Activated naive CD4-positive, alpha-beta T cell treated with anti-CD3 and anti-CD28 coated beads, Interleukin-2, amount 50 U/mL, for 16 hours (primary cell): ENCODE measurements around the gene BCL11A.

ENCODE experiments used
- DNase-seq: peaks from one replicate; pipeline ENCODE4 v3.0.0-alpha.2; 2020

Gene BCL11A

GRCh38 chr2:60544062-60544461, 9.4 kb downstream of the BCL11A start:
- DNase-seq = no peak

DNA sequence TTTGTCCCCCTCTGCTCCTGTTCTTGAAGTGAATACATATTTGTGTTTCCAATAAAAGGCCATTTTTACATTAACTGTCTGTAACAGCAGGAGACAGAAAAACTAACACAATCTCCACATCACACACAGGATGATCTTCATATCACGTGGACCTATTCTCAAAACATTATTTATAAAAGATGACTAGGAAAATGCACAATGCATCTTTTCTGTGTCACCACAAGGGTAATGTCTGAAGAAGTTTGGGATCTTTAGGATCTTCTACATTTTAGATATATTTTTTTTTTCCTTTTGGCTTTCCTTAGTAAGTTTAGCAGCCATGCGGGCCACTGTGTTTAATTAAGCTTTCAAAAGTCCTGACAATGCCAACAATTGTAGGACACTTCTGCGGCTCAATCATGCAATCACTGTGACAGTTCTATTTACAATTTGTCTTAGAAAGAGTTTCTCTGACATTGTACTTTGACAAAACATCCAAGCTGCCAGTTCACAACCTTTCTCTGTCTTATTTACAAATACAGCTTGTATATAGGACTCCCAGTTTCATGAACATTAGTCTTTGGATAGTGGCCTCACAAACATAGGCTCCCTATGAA, 12.3 kb downstream of the BCL11A start:
- DNase-seq = no peak

GRCh38 chr2:60540074-60540473, 13.4 kb downstream of the BCL11A start:
- DNase-seq = no peak

GRCh38 chr2:60539140-60539539, 14.3 kb downstream of the BCL11A start:
- DNase-seq = no peak

GRCh38 chr2:60538101-60538500, 15.4 kb downstream of the BCL11A start:
- DNase-seq = no peak

DNA sequence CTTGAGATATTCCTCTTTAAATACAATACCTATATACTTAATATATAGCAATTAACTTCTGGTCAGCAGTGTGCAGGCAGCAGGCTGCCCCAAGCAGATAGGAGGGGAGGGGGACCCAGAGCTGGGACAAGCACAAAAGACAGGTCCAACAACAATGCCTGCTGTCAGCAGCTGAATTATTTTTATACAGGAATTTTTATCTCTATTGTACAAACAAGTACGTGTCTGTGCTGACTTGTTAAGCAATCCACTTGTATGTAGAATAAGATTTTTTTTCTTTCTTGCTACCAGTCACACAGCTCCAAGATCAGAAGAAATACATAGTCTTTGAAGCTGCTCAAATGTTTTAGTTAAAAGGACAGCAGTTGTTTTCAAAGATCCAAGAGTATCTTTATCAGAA, 16.7 kb downstream of the BCL11A start:
- no peak for DNase-seq

- DNase-seq = no peak
Observed at GRCh38 chr2:60535685-60536312, 17.7 kb downstream of the BCL11A start.

GRCh38 chr2:60534892-60535684, 18.4 kb downstream of the BCL11A start:
- DNase-seq = no peak

GRCh38 chr2:60534052-60534685, 19.3 kb downstream of the BCL11A start:
- no peak for DNase-seq

DNA sequence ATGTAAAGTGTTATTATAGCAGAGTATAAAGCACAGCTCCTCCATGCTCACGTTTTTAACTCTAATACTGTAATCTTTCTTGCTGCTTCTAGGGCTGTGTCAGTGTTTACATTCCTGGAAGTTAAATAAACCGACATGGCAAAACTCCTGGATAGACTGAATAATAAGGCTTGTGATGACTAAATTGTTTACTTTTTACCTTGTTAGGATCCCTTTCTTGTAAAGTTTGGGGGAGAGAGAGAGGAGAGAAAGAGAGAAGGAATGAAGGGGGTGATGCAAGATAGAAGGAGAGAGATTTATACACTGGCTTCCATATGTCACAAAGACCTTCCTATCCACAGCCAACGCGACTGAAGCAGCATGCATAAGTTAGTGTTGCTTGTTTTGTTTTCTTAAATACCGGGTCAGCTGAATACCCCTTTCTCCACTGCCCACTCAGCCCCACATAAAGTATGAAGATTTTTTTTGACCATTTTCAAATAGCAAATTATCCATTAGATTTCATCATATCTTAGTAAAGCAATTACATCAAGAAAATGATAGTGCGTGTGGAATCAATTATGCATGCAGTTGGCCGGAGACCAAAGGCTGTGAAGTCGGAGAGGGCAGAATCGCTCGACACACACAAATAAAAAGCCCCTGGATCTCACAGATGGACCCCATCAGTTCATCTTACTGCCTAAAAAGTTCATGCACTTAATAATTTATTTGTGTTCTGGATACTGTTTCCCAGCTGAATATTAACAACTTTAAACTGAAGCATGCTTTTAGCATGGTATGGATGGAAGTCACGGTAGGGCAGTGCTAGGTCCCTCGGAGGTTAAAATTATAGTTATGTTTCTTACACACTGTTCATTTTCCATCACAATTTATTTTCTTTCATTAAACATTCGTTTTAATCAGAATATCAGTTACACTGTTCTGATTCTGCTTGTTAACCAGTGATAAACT, 20.1 kb downstream of the BCL11A start:
- DNase-seq = no peak

DNA sequence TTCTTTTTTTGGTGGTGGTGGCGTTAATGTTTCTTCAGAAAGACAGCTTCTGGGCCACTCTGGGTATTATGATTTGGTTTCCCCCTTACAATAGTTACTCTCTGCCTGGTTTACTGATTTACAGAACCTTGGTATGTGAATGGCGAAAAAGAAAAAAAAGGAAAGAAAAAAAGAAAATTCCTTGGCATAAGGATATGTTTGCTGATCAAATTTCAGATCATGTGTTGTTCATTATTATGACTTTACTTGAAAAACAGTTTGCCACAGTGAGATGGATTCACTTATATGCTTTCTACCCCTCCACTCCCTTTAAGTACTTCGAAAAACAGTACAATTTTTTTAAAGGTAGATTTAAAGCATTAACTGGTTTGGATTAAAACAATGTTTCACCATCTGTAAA, 21.0 kb downstream of the BCL11A start:
- no peak for DNase-seq

DNA sequence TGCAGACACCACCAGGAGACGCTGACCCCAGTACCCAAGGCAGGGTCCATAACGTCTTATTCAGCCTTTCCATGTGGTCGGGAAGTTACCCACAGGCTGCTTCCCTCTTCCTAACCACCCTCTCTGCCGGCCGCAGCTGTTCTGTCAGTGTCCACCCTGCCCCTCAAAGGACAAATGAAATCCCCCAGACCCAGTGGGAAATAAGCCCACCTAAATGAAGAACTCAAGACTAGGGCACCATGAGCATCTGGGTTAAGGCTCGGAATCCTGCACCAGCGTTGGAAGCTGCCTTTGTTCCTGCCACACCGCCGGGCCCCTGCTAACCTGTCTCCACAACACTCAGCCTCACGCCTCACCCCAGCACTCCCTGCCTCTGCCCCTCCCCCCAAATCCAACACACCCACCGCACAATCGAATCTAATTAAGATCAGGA, 21.7 kb downstream of the BCL11A start:
- DNase-seq = no peak

- no peak for DNase-seq
Observed at GRCh38 chr2:60530660-60531281, 22.7 kb downstream of the BCL11A start.

DNA sequence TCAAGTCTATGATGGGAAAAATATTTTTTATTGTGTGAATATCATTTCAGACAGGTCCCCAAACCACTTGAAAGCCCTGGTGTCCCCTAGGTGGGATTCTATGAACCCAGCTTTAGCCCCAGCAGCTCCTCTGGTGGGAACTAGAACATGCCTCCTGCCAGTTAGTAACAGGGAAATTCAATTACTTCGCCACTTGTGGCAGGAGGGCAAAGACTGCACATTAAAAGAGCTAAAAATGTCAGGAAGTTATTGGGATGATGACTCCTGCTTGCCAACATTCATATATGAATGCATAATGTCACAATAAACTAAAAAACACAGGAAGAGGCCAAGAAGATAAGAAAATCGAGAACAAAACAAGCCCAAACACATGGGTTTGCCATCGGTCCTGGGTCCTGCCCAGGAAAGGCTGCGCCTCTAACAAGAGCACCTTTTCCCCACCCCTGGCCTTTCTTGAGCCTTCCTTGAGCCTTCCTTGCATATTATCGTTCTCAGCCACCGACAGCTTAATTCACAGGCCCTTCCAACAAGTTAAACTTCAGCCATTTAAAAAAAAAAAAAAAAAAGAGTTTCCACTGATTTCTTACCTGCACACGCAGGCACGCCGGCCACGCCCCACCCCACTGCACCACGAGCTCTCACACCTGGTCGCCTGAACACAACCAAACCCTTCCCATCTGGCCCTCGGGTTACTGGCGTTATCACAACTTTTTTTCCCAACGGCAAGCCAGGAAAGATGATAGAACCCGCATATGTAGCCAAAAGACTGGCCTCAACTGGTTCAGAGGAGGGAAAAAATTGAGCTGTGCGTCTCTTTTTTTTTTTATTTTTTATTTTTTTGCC, 23.4 kb downstream of the BCL11A start:
- no peak for DNase-seq

DNA sequence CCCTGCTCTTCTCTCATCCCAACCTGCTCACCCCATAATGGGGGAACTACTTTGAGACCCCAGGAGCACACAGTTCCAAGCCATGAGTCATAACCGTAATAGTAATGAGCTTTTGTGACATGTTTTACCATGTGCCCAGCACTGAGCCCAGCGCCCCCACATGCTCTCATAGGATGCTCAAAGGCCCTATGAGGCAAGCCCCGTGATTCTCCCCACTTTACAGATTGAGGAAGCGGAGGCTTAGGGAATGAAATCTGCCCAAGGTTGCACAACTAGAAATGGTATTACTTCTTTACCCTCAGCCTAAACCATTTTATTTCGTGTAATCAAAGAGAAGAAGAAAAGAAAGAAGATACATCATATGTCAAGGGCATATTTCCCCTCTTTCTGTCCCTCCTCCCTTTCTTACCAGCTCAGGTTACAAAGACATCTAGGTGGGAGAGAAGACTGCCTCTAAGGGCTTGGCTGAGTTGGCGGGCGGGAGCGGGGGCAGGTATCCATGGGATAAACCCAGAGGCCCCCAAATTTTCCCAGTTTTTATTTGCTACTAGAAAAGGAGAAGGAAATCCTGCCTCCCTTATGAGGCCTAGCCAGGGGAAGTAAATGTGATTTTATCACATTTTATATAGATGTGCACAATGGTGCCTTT, 24.2 kb downstream of the BCL11A start:
- DNase-seq = no peak

DNA sequence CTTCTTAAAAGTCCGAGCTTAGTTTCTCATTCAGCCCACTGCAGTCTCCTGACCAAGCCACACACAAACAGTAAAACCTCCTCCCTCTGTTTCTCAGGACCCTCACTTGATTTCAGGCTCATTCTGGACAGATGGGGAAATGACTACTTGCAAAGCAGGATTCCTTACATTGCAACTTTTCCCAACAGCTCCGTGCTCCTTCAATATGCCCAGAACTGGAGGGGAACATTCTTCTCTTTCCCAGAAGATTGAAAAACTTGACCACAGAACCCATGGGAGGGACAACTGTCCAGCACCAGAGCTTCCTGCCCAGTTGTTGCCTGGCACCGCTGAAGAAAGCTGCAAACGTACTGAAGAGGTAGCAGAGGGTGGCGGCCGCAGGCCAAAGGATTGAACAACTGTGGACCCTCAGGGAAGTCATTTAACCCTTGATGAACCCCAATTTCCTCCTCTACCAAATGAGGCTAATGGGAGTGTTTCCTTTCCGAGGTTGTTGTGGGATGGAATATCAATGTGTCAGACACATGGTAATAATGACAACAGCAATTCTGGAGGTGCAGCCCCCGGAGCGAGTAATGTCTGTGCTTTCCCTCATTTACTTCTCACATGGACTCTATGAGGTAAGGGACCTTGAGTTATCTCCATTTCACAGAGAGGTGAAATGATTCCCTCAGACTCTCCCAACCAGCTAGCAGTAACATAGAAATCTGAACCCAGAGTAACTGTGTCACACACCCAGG, 25.0 kb downstream of the BCL11A start:
- no peak for DNase-seq

- no peak for DNase-seq
Observed at GRCh38 chr2:60527762-60528161, 25.7 kb downstream of the BCL11A start.

DNA sequence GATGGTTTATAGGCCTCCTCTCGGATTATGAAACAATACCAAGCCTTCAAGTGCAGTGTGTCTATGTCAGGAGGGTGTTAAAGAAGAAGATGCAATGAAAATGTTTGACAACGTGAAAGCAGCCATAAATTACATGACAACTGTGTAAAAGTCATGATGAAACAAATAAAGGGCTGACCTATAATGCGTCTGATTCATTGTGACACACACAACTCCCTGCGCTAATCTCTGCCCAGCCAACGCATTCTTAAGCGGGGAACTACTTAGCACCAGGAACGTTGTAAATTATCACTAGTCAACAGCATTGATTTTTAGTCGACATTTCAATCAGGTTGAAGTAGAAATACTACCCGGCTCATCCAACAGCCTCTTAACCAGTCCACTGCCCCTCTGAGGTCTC, 26.8 kb downstream of the BCL11A start:
- DNase-seq = no peak

- DNase-seq = no peak
Observed at GRCh38 chr2:60525899-60526298, 27.6 kb downstream of the BCL11A start.

GRCh38 chr2:60524874-60525273, 28.6 kb downstream of the BCL11A start:
- DNase-seq = no peak
